Prostate gland (tissue), 2 donors: ENCODE data around the gene HSF2BP. TPM values are rescaled to one million over a fixed set of nuclear protein-coding genes. Genes with fewer than 3 reads are reported as not detected.
"Not testable (repeated sequence)": the region's sequence is repeated elsewhere in the genome, so short reads cannot be mapped to it uniquely, and the experiment has no call there.

Experiments
- DNase-seq: peaks from one replicate; pipeline ENCODE4 v3.0.0-alpha.2; 2019; ENCODE audit warnings: low spot score
- H3K27ac ChIP-seq, 2 donors: fragments of 200-600 bp; sonication (generic); 2 replicates each; pipeline ENCODE4 v1.5.1; 2017 to 2019
- H3K27me3 ChIP-seq: fragments of 200-600 bp; sonication (generic); replicated peaks from 2 replicates; pipeline ENCODE4 v1.5.1; 2019; ENCODE audit not compliant: insufficient read depth
- H3K36me3 ChIP-seq, 2 donors: fragments of 200-600 bp; sonication (generic); 1 replicate in 1 of 2; 2 replicates in 1 of 2; pipeline versions ENCODE4 v1.5.1 to v1.8.1; 2017 to 2019
- H3K4me1 ChIP-seq: fragments of 200-600 bp; sonication (generic); replicated peaks from 2 replicates; pipeline ENCODE4 v1.5.1; 2019
- H3K4me3 ChIP-seq, 2 donors: fragments of 200-600 bp; sonication (generic); 2 replicates each; pipeline ENCODE4 v1.5.1; 2017 to 2019
- H3K9me3 ChIP-seq: fragments of 200-600 bp; sonication (generic); 2 replicates; pipeline ENCODE4 v1.5.1; 2017
- CTCF ChIP-seq, 4 experiments: fragments of 200-600 bp in 2 of 4; fragments of 450-650 bp in 2 of 4; sonication (generic) in 2 of 4; IDR thresholded peaks; 1 replicate in 3 of 4; 2 replicates in 1 of 4; pipeline ENCODE4 v1.5.1; 2016 to 2019; ENCODE audit warnings: antibody characterized with exemption in 4 of 4, mild to moderate bottlenecking in 2 of 4, moderate library complexity in 2 of 4
- POLR2A ChIP-seq: fragments of 450-650 bp; IDR thresholded peaks from one replicate; pipeline ENCODE4 v1.6.1; 2016; ENCODE audit warnings: antibody characterized with exemption, mild to moderate bottlenecking
- POLR2AphosphoS5 ChIP-seq: sonication (generic); formaldehyde crosslinking; IDR thresholded peaks from one replicate; pipeline ENCODE4 v1.6.1; 2017; ENCODE audit warnings: antibody characterized with exemption
- WGBS: methylation state at CpG from one replicate; pipeline ENCODE4 v1.1.5; 2018; 5-methylcytosine and 5-hydroxymethylcytosine counted together
- intact Hi-C: fragments of 100-400 bp; cut with DNase I; formaldehyde crosslinking; loops from one replicate; pipeline ENCODE4 v1.14.2; 2022
- total RNA-seq, 2 donors: library from RNA; depleted of rRNA; stranded (reverse); fragments of >200 nt; gene quantifications; one replicate each; pipeline ENCODE4 v1.1.0, GENCODE V29; 2016

The HSF2BP gene
- total RNA-seq, 2 donors from 2014 or later = 3.2 to 7.0 TPM

GRCh38 chr21:43623588-43623987 is 35.7 kb downstream of the HSF2BP start:
- Histone ChIP-seq H3K4me3 (no peak overlapping the region), H3K27ac (no peak overlapping the region), H3K27me3 (no peaks in the 10 kb centered on the region), H3K4me1 (no peaks in the 10 kb centered on the region), H3K36me3 (no peaks in the 10 kb centered on the region), H3K9me3 (no peaks in the 10 kb centered on the region)
- 83% methylated on average over 2 of the region's 2 CpGs for WGBS
- intact Hi-C loops = no loop called here
- DNase-seq = no peak
- TF ChIP-seq POLR2A = no peak
- no peak for TF ChIP-seq CTCF (IDR thresholded peaks at IDR 0.05)
- no peak for TF ChIP-seq POLR2AphosphoS5

GRCh38 chr21:43622796-43623195 is 36.5 kb downstream of the HSF2BP start:
- Histone ChIP-seq H3K27ac (no peak overlapping the region), H3K9me3 (no peaks in the 10 kb centered on the region), H3K36me3 (no peaks in the 10 kb centered on the region), H3K4me1 (no peaks in the 10 kb centered on the region), H3K4me3 (no peak overlapping the region), H3K27me3 (no peaks in the 10 kb centered on the region)
- WGBS = 50% methylated on average over 2 of the region's 2 CpGs
- no peak for DNase-seq
- intact Hi-C loops = no loop called here
- no peak for TF ChIP-seq CTCF (IDR thresholded peaks at IDR 0.05)
- TF ChIP-seq POLR2AphosphoS5 = no peak
- no peak for TF ChIP-seq POLR2A

- Histone ChIP-seq H3K27ac (no peak overlapping the region), H3K36me3 (no peaks in the 10 kb centered on the region), H3K9me3 (no peaks in the 10 kb centered on the region), H3K27me3 (no peaks in the 10 kb centered on the region), H3K4me3 (no peak overlapping the region), H3K4me1 (no peaks in the 10 kb centered on the region)
- no peak for DNase-seq
- 96% methylated on average over 4 of the region's 4 CpGs for WGBS
- TF ChIP-seq POLR2AphosphoS5 = no peak
- intact Hi-C loops = no loop called here
Measured at GRCh38 chr21:43619856-43620255, 39.4 kb downstream of the HSF2BP start.

- Histone ChIP-seq H3K4me1 (no peaks in the 10 kb centered on the region), H3K27me3 (no peaks in the 10 kb centered on the region), H3K9me3 (no peaks in the 10 kb centered on the region), H3K36me3 (no peaks in the 10 kb centered on the region), H3K27ac (no peak overlapping the region), H3K4me3 (no peak overlapping the region)
- intact Hi-C loops = no loop called here
- 97% methylated on average over 4 of the region's 4 CpGs for WGBS
- TF ChIP-seq POLR2A (no peak), POLR2AphosphoS5 (no peak), CTCF (IDR thresholded peaks at IDR 0.05) (no peak)
- no peak for DNase-seq
Measured at GRCh38 chr21:43619344-43619743, 39.9 kb downstream of the HSF2BP start.

DNA sequence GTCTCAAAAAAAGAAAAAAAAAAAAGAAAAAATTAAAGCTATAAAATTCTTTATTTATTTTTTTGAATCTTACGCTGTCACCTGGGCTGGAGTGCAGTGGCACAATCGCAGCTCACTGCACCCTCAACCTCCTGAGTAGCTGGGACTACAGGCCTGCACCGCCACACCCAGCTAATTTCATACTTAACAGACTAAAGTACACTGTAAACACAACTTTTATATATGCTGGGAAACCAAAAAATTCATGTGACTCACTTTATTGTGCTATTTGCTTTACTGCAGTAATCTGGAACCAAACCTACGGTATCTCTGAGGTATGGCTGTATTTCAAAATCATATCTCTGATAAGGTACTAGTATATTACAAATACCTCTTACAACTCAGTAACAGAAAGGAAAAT is 40.3 kb downstream of the HSF2BP start:
- Histone ChIP-seq H3K4me3 (no peak overlapping the region), H3K36me3 (no peaks in the 10 kb centered on the region), H3K27me3 (no peaks in the 10 kb centered on the region), H3K9me3 (no peaks in the 10 kb centered on the region), H3K4me1 (no peaks in the 10 kb centered on the region), H3K27ac (no peak overlapping the region)
- intact Hi-C loops = no loop called here
- 74% methylated on average over 4 of the region's 4 CpGs for WGBS
- TF ChIP-seq POLR2AphosphoS5 (peak; percentile 32), POLR2A (no peak)
- no peak for DNase-seq

- H3K27ac ChIP-seq, DNase-seq, H3K27me3 ChIP-seq, H3K9me3 ChIP-seq, intact Hi-C loops, H3K36me3 ChIP-seq, H3K4me3 ChIP-seq, H3K4me1 ChIP-seq: not testable (repeated sequence)
- WGBS = 81% methylated on average over 3 of the region's 3 CpGs
Measured at GRCh38 chr21:43616861-43617260, 42.4 kb downstream of the HSF2BP start.
